WI38 (cell line): Measurements from ENCODE around the gene ZNF148.

Experiments used
- H3K4me3 ChIP-seq: 2 replicates; pipeline ENCODE4 v1.5.1; 2011; ENCODE audit warnings: low read depth, mild to moderate bottlenecking, control low read depth, low read length
- CTCF ChIP-seq: IDR thresholded peaks from 2 replicates; pipeline ENCODE4 v1.5.1; 2012; ENCODE audit warnings: low read depth, mild to moderate bottlenecking, control low read depth, low read length

The ZNF148 gene

GRCh38 chr3:125287248-125287647, 87.9 kb downstream of the ZNF148 start:
- no peak for TF ChIP-seq CTCF
- H3K4me3 ChIP-seq = no peak overlapping the region

GRCh38 chr3:125281381-125281780, 93.7 kb downstream of the ZNF148 start:
- TF ChIP-seq CTCF = no peak
- no peak overlapping the region for H3K4me3 ChIP-seq

- no peak for TF ChIP-seq CTCF
- H3K4me3 ChIP-seq = no peak overlapping the region
These were observed 94.3 kb downstream of the ZNF148 start for GRCh38 chr3:125280668-125281361.

- TF ChIP-seq CTCF = no peak
- H3K4me3 ChIP-seq = no peak overlapping the region
These were observed 97.0 kb downstream of the ZNF148 start for GRCh38 chr3:125278155-125278554.

GRCh38 chr3:125271127-125271526, 104.0 kb downstream of the ZNF148 start:
- TF ChIP-seq CTCF = no peak
- no peak overlapping the region for H3K4me3 ChIP-seq

- TF ChIP-seq CTCF = no peak
- no peak overlapping the region for H3K4me3 ChIP-seq
These were observed 107.7 kb downstream of the ZNF148 start for GRCh38 chr3:125267460-125267859.

GRCh38 chr3:125266971-125267370, 108.2 kb downstream of the ZNF148 start:
- TF ChIP-seq CTCF = no peak

More at GRCh38 chr3:125266971-125267370, 108.2 kb downstream of the ZNF148 start:
- H3K4me3 ChIP-seq = no peak overlapping the region
